GM19467 (cell line): Measurements from ENCODE around the gene SLIT3.
"Not testable (repeated sequence)": the region's sequence is repeated elsewhere in the genome, so short reads cannot be mapped to it uniquely, and the experiment has no call there.

ENCODE experiments used
- ATAC-seq: cut with Tn5 transposase; IDR thresholded peaks from one replicate; pipeline ENCODE4 v1.9.1; 2021; ENCODE audit warnings: mild to moderate bottlenecking, moderate library complexity; ENCODE audit not compliant: unreplicated experiment

Gene SLIT3

DNA sequence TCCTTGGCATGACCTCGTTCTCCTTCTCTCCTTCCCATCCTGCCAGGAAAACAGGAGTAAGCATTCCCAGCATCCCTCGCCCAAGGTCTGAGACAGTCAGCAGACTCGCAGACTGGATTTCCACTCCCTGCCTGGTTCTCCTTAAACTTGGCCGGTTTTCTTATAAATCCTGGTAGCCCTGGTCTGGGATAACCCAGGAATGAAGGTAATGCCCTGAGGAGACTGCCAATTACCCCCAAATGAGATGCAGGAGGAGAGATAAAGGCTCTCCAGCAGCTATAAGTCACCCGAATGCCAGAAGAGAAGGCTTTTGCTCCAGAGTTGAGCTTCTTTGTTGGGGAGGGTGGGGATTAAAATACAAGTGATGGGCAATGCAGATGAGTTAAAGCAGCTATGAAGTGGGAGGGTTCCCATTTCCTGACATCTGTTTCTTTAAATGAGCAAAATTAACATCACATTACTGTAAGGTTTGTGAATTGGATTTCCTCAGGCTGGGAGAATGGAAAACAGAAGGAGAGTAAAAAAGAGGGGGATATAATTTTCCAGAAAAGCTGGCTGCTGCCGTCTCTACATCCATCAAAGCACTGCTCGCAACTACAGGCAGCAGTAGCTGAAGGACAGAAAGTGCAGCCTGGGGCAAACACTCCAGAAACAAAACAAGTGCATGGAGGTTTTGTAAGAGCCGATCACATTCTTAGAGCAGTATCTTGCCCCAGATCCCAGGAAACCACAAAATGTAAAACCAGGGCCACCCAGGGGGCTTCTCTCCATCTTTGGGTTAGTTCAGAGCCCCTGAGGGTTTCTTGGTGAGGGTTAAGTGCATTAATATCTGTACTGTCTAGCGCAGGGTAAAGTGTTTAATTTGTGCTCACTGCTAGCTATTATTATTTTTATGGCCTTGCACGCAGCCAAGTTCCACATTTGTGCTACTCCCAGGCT is 544.2 kb downstream of the SLIT3 start:
- ATAC-seq: no peak

DNA sequence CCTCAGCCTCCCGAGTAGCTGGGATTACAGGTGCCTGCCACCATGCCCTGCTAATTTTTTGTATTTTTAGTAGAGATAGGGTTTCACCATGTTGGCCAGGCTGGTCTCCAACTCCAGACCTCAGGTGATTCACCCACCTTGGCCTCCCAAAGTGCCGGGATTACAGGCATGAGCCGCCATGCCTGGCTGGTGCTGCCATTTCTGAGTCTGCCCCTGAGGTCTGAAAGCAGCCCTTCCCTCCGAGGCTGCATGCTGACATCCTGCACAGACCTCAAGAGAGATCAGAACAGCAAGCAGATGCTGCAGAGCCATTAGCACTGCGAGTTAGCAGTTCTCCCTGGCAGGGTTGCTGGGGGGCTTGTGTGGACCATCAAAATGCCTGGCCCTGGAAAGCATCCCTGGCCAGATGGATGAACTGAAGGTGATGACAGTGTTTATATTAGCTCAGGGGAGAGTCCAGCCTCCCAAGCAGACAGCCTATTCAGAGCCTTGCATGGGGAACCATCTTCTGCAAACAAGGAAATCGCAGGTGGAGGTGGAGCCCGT is 545.3 kb downstream of the SLIT3 start:
- ATAC-seq: no peak

DNA sequence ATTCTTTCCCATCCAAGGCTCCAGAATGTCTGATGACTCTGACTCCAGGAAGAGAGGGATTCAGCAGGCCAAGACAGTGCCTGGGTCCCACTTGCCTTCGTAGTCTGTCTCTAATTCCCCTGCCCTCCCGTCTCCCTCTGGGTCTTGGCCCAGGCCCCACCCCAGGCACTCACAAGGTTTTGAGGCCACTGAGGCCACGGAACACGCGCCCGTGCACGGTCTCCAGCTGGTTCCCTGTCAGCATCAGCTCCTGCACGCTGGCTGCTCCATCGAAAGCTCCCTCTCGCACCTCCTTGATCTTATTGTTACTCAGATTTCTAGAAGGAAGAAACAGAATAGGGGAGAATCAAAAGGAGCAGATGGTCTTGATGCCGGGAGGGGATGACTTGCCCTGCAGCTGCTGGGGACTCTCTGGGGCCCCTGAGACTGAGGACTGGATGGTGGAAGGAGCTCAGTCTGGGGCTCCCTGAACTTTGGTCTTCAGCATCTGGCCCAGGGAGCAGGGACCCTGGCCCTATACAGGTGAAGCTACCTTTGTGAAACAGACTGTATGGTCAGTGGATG is 547.2 kb downstream of the SLIT3 start:
- ATAC-seq: no peak

DNA sequence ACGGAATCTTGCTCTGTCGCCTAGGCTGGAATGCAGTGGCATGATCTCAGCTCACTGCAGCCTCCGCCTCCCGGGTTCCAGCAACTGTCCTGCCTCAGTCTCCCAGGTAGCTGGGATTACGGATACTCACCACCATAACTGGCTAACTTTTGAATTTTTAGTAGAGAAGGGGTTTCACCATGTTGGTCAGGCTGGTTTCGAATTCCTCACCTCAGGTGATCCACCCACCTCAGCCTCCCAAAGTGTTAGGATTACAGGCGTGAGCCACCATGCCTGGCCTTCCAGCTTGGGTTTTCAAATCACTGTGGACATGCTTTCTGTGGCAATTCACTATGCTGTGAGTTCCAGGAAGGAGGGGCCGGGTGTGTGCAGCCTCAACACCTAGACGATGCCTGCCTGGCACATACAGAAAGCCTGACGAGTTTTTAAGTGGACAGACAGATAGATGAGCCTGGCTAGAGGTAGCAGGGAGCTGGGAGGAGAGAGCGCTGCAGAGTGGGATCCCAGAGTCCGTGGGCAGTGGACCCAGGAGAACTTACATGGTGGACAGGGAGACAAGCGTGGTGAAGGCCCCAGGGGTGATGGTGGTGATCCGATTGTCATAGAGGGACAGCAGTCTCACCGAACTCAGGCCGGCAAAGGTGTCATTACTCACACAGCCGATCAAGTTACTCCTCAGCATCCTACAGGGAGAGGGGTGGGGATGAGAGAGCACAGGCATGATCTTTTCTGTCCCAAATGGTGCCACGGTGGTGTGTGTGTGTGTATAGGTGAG is 548.3 kb downstream of the SLIT3 start:
- no peak for ATAC-seq

DNA sequence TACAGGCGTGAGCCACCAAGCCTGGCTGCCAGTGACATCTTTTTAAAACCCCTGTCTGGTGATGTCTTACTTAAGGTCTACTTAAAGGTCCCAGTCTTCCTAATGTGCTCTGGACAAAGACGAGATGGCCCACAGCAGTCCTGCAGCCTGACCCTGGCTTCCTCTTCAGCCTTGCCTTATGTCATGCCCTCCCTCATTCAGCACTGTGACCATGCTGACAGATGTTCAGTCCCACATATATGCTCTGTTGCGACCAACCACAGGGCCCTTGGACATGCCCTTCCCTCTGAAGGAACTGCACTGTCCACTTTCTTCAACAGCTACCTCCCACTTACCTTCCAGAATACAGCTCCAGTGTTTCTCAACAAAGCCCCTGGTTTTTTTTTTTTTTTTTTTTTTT is 548.9 kb downstream of the SLIT3 start:
- no peak for ATAC-seq

DNA sequence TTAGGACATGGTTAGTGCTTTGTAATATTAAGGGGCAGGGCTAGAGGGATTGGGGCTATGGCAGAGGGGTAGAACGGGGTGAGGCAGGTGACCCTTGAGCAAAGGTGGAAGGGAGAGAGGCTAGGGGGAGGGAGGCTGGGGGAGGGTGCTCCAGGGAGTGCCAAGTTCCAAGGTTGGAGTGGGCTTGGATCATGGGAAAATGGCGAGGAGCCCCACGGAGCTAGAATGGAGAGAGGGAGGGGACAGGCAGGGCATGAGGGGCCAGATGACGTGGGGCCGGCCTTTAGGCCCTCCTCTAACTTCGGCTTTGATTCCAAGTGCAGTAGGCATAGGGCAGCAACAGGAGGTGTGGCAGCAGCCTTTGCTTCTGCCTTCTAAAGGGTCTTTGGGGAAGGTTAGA is 550.0 kb downstream of the SLIT3 start:
- ATAC-seq: no peak

DNA sequence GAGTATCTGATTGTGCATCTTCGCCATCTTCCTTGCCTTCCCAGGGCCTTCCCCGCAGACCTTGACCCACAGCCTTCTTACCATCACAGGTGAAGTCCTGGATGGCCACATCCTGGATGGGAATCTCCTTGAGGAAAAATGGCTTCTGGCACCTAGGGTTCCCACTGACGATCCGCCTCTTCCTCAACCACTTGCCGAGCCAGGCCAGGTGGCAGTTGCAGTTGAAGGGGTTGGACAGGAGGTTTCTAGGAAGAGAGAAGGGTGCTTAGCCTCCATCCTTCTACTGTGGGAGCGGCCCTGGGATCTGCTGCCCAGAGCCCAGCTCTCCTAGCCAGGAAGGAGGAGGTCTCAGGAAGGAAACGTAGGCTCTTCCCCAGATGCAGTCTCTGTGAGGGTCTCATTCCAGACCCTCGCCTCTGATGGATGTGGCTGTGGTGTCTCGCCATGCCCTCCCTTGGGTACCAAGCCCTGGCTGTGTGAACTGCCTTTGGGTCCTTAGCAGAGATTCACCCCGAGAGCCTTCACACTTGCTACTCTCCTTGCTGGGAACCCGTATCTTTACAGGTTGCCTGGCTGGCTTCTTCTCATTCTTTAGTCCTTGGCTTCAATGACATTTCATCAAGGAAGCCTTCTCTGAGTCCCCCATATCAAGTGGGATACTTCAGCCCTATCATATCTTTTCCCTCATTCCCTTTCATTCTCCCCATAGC is 551.4 kb downstream of the SLIT3 start:
- no peak for ATAC-seq

DNA sequence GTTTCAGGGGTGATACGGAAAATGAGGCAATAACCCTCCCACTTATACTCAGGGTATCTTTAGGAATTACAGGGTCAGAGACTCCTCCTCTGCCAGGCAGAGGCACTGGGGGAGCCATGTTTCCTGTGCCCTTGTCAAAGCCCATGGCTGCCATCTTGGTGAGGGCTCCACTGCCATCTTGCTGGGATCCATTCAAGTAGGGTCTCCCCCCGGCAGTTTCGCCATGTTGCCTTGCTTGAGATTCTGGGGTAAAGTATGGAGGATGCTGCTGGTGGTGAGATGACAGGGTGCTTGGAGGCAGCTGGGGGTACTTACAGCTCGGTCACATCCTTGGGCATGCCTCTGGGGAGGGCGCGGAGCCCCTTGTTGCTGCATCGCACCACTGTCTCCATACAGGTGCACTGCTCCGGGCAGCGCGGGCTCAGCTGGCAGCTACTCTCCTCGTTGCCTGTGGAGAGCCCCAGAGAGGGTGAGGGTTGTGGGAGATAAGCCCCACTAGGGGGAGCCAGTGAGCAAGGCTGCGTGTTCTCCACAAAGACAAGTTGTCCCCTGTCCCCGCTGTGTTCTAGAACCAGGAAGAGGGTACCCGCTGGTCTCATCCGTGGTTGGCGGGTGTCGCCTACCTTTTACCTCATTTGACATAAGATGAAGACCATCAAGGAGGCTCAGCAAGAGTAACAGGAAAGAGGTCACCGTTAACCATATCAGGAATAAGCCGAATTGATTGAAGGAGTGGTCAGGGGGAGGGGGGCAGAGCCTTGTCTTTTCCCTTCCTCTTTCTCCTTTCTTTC is 552.8 kb downstream of the SLIT3 start:
- no peak for ATAC-seq

DNA sequence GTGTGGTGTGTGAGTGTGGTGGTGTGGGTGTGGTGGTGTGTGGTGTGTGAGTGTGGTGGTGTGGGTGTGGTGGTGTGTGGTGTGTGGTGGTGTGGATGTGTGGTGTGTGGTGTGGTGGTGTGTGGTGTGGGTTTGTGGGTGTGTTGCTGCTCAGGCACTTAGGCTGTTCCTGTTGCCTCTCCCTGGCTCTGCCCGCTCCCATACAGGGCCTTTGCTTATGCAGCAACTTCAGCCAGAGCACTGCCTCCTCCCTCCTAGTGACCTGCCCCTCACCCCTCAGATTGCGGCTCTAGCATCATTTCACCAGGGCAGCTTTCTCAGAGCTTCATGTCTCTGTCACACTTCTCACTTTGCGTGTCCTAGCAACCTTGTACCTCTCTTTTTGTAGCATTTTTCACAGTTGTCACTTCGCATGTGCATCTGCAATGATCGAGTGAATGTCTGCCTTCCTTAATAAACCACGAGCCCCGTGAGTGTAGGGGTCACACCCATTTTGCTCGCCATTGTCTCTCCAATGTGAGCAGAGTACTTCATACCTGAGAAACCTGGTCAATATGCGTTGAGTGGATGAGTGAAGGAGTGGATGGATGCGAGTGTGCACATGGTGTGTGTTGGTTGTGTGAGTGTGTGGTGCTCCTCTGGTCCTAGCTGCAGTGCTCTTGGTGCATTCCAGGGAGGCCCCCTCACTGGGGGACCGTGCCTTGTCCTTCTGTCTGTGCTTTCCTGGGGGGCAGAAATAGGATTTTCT is 553.9 kb downstream of the SLIT3 start:
- no peak for ATAC-seq

DNA sequence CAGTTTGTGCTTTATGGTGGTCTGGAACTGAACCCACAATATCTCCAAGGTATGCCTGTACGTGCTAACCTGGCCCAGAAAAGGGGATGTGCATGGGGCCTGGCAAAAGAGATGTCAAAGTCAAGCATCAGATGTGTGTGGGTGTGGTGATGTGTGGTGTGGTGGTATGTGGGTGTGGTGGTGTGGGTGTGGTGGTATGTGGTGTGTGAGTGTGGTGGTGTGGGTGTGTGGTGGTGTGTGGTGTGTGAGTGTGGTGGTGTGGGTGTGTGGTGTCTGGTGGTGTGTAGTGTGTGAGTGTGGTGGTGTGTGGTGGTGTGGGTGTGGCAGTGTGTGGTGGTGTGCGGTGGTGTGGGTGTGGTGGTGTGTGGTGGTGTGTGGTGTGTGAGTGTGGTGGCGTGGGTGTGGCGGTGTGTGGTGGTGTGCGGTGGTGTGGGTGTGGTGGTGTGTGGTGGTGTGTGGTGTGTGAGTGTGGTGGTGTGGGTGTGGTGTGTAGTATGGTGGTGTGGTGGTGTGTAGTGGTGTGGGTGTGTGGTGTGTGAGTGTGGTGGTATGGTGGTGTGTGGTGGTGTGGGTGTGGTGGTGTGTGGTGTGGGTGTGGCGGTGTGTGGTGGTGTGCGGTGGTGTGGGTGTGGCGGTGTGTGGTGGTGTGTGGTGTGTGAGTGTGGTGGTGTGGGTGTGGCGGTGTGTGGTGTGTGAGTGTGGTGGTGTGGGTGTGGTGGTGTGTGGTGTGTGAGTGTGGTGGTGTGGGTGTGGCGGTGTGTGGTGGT is 554.6 kb downstream of the SLIT3 start:
- ATAC-seq: not testable (repeated sequence)

DNA sequence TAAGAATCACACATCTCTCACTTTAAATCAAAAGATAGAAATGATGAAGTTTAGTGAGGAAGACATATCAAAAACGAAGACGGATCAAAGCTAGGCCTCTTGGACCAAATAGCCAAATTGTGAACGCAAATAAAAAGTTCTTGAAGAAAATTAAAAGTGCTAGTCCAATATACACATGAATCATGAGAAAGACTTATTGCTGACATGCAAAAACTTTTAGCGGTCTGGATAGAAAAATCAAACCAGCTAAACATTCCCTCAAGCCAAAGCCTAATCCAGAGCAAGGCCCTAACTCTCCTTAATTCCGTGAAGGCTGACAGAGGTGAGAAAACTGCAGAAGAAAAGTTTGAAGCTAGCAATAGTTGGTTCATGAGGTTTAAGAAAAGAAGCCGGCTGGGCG is 557.3 kb downstream of the SLIT3 start:
- no peak for ATAC-seq

DNA sequence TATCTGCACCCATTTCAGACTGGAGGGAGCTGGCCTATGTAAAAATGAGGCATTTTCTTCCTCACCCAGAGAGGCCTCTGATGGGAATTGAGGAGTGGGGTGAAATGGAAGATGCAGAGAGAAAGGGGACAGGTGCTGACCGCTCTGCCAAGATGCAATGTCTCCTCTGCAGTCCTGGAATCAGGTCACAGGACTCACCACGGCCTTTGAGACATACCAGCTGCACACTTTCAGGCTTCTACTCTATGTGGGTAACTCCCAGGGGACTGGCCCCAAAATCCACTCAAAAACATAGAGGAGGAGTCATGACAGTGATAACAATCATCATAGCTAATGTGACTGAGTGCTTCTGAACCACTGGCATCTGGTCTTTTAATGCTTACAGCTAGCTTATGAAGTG is 558.6 kb downstream of the SLIT3 start:
- not testable (repeated sequence) for ATAC-seq

DNA sequence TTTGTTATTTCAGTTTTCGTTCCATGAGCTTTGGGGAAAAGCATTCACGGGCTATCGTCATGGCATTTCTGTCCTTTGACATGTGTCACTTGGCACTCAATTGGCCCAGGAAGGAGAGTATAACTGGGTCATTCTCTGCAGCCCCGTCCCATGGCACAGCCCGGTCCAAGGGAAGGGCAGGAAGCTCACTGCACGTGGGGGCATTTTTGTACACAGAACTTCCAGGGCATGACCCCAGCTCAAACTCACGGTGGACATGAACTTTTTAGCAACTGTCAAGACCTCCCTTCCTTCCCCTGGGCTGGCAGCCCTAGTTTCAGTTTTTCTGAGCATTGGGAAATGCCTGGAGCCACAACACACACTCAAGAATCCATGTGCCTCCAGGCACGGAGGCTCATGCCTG is 560.1 kb downstream of the SLIT3 start:
- ATAC-seq: no peak

DNA sequence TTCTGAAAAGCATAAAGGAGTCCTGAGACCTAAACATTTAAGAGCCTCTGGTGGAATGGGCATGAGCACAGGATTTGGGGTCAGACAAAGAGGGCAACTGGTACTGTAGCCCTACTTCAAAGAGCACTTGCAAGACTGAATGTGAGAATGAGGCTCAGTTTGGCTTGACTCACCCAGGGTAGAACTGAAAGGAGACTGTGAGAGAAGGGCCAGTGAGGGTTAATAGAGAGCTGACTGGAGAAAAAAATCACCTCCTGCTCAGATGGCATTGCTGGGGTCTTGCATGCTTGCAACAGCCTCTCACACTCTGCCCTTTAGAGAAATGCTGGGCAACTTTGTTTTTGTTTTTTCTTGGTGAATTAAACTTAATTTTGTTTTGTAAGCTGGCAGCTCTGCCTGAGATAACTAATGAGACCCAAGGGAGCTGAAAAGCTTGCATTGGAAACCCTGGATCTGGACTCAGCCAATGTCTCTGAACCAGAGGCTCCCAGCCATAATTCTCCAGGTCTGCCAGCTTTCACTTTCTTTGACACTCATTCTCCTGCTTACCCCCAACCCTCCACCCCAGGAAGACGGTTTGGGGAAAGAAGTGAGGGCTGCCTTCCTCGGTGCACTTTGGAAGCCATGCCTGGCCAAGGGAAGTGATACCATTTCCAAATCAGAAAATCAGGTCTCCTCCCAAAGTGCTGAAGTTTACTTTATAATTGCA is 560.7 kb downstream of the SLIT3 start:
- no peak for ATAC-seq

DNA sequence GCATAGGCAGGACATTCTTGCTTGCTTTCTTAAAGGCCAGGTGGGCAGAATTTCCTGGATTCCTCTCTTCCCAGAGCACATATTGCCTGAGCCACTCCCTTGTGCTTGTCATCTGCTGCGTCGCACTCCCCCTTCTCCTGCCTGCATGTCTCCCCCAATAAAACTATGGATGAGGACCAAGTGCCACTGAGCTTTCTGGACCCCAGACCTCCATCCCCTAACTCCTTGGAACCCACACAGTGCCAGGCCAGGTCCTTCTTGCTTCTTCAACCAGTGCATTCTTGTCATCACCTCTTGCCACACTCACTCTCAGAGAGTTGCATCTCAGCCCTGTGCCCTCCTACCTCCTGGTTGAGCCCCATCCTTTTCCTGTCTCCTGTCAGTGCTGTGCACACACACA is 563.9 kb downstream of the SLIT3 start:
- no peak for ATAC-seq

DNA sequence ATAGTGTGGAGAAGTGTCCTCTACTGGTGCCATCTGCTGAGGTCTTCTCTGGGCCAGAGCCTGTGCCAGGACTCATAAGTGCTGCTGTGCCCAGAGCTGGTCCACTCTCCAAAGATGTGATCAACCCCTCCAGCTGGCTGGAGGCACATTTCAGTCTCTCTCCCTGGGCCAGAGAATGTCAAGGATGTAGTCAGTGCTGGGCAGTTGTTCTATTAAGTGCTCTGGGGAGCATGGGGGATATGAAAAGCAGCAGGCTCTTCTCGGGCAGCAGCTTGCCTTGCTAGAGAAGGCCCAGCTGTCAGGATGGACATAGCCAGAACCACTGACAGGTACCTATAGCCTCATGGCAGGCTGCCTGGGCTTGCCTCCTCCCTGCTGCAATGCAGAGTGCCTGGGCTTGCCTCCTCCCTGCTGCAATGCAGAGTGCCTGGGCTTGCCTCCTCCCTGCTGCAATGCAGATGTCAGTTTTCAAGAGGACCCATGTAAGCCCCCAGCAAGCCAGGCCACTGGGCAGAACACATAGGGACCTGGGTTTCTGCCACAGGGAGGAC is 564.6 kb downstream of the SLIT3 start:
- no peak for ATAC-seq

DNA sequence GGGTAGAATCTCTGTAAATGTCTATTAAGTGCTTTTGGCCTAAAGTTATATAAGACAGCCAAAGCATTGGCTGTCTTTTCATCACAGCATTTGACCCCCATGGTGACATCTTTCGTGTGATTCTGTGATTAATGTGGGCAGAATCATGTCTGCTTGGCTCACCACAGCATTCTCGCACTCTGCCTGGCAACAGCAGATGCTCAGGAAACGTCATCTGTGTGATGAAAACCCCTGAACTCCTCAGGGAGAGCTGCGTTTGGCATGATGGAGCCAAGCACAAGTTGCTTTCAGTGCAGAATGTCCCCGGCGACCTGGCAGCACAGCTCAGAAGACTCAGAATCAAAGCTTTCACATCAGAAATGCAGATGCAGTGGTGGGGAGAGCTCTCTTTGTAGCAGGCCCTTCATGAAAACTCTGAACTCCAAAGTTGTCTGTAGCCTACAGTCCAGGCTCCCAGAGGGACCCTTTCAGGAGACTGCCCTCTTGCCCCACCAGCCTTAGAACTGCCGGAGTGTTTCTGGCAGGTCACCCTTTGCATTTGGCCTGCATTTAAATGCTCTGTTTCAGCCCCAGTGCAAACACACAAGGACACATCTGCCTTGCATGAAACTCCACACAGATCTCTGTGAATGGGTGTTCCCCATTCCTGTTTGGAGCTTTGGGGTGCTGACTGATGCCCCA is 566.2 kb downstream of the SLIT3 start:
- no peak for ATAC-seq
